HEK293 (cell line): ENCODE data around the gene TAS2R40.

Experiments
- CTCF ChIA-PET: fragments of 350-600 bp; formaldehyde crosslinking; extraction: SDS; loops from one replicate; lab custom pipeline; 2021; ENCODE audit warnings: antibody characterized with exemption; lab: Yijun Ruan, JAX
- POLR2A ChIA-PET: fragments of 300-600 bp; formaldehyde crosslinking; extraction: SDS; loops from one replicate; lab custom pipeline; 2020; ENCODE audit warnings: antibody characterized with exemption, inconsistent platforms; lab: Yijun Ruan, JAX
- H3K27ac ChIP-seq: fragments of 200-500 bp; sonication (Bioruptor generic); 2 replicates; pipeline ENCODE4 v1.5.1; 2014; ENCODE audit warnings: low read depth, low read length, control low read depth, inconsistent platforms; ENCODE audit errors: extremely low read depth
- H3K36me3 ChIP-seq, 2 experiments: fragments of 200-500 bp in 1 of 2; sonication (Bioruptor generic) in 1 of 2; 1 replicate in 1 of 2; 2 replicates in 1 of 2; pipeline ENCODE4 v1.5.1; 2014 to 2017; ENCODE audit warnings: inconsistent platforms in 2 of 2, low read length in 2 of 2; ENCODE audit not compliant: control insufficient read depth in 2 of 2, insufficient read depth in 1 of 2
- H3K4me1 ChIP-seq: fragments of 200-500 bp; sonication (Bioruptor generic); 2 replicates; pipeline ENCODE4 v1.5.1; 2014; ENCODE audit warnings: mild to moderate bottlenecking, low read length, inconsistent platforms; ENCODE audit not compliant: control insufficient read depth, insufficient read depth
- H3K4me3 ChIP-seq: 2 replicates; pipeline ENCODE4 v1.5.1; 2011; ENCODE audit warnings: low read depth, mild to moderate bottlenecking, control low read depth, low read length, moderate library complexity
- H3K9me3 ChIP-seq: fragments of 200-500 bp; sonication (Bioruptor generic); 2 replicates; pipeline ENCODE4 v1.5.1; 2014; ENCODE audit warnings: low read depth, low read length, inconsistent platforms; ENCODE audit not compliant: control insufficient read depth, insufficient read depth
- GLIS2 ChIP-seq: fragments of 450-650 bp; formaldehyde crosslinking; IDR thresholded peaks from 2 replicates; pipeline ENCODE4 v1.5.1; 2016; ENCODE audit warnings: missing biosample characterization, missing genetic modification characterization
- HOXC10 ChIP-seq: sonication (generic); formaldehyde crosslinking; IDR thresholded peaks from 2 replicates; pipeline ENCODE4 v1.8.1; 2023; ENCODE audit warnings: mild to moderate bottlenecking, missing genetic modification reagents
- KLF16 ChIP-seq: fragments of 450-650 bp; formaldehyde crosslinking; IDR thresholded peaks from 2 replicates; pipeline ENCODE4 v1.5.1; 2017; ENCODE audit warnings: missing biosample characterization, missing genetic modification characterization
- KLF8 ChIP-seq: fragments of 450-650 bp; formaldehyde crosslinking; IDR thresholded peaks from 2 replicates; pipeline ENCODE4 v1.5.1; 2016; ENCODE audit warnings: missing biosample characterization, missing genetic modification characterization
- REST ChIP-seq: fragments of 450-650 bp; formaldehyde crosslinking; IDR thresholded peaks from 2 replicates; pipeline ENCODE4 v1.5.1; 2016; ENCODE audit warnings: missing biosample characterization, missing genetic modification characterization
- SCRT1 ChIP-seq: fragments of 450-650 bp; formaldehyde crosslinking; IDR thresholded peaks from 2 replicates; pipeline ENCODE4 v1.5.1; 2016; ENCODE audit warnings: missing biosample characterization, missing genetic modification characterization, borderline replicate concordance
- ZFP37 ChIP-seq: fragments of 450-650 bp; formaldehyde crosslinking; IDR thresholded peaks from 2 replicates; pipeline ENCODE4 v1.5.1; 2016; ENCODE audit warnings: missing biosample characterization, missing genetic modification characterization
- ZNF138 ChIP-seq: fragments of 450-650 bp; formaldehyde crosslinking; IDR thresholded peaks from 2 replicates; pipeline ENCODE4 v1.5.1; 2016; ENCODE audit warnings: missing biosample characterization, missing genetic modification characterization, borderline replicate concordance
- ZNF184 ChIP-seq: fragments of 450-650 bp; IDR thresholded peaks from 2 replicates; pipeline ENCODE4 v1.5.1; 2018; ENCODE audit warnings: missing biosample characterization, mild to moderate bottlenecking, missing genetic modification characterization
- ZNF266 ChIP-seq: fragments of 450-650 bp; formaldehyde crosslinking; IDR thresholded peaks from 2 replicates; pipeline ENCODE4 v1.5.1; 2016; ENCODE audit warnings: missing biosample characterization, missing genetic modification characterization, low read depth
- ZNF341 ChIP-seq: fragments of 450-650 bp; formaldehyde crosslinking; IDR thresholded peaks from 2 replicates; pipeline ENCODE4; 2016; ENCODE audit warnings: low read depth, missing biosample characterization, missing genetic modification characterization
- ZNF354C ChIP-seq: fragments of 450-650 bp; formaldehyde crosslinking; IDR thresholded peaks from 2 replicates; pipeline ENCODE4 v1.5.1; 2016; ENCODE audit warnings: missing biosample characterization, missing genetic modification characterization, low read depth, borderline replicate concordance
- ZNF404 ChIP-seq: fragments of 450-650 bp; formaldehyde crosslinking; IDR thresholded peaks from 2 replicates; pipeline ENCODE4 v1.5.1; 2017; ENCODE audit warnings: missing biosample characterization, missing genetic modification characterization
- ZNF416 ChIP-seq: fragments of 450-650 bp; formaldehyde crosslinking; IDR thresholded peaks from 2 replicates; pipeline ENCODE4 v1.5.1; 2016; ENCODE audit warnings: missing biosample characterization, missing genetic modification characterization
- ZNF549 ChIP-seq: fragments of 450-650 bp; IDR thresholded peaks from 2 replicates; pipeline ENCODE4 v1.5.1; 2018; ENCODE audit warnings: missing biosample characterization, missing genetic modification characterization, mild to moderate bottlenecking, inconsistent platforms, moderate library complexity
- ZNF580 ChIP-seq: fragments of 450-650 bp; formaldehyde crosslinking; IDR thresholded peaks from 2 replicates; pipeline ENCODE4 v1.5.1; 2016; ENCODE audit warnings: missing biosample characterization, missing genetic modification characterization
- ZNF664 ChIP-seq: fragments of 450-650 bp; formaldehyde crosslinking; IDR thresholded peaks from 2 replicates; pipeline ENCODE4 v1.5.1; 2016; ENCODE audit warnings: missing biosample characterization, missing genetic modification characterization
- ZNF701 ChIP-seq: fragments of 450-650 bp; formaldehyde crosslinking; IDR thresholded peaks from 2 replicates; pipeline ENCODE4 v1.5.1; 2016; ENCODE audit warnings: missing biosample characterization, missing genetic modification characterization
- ZNF747 ChIP-seq: fragments of 450-650 bp; formaldehyde crosslinking; IDR thresholded peaks from 2 replicates; pipeline ENCODE4 v1.5.1; 2016; ENCODE audit warnings: missing biosample characterization, missing genetic modification characterization
- ZNF830 ChIP-seq: fragments of 450-650 bp; IDR thresholded peaks from 2 replicates; pipeline ENCODE4 v1.5.0; 2018; ENCODE audit warnings: missing biosample characterization, missing genetic modification characterization, low read depth, mild to moderate bottlenecking, moderate library complexity
- ZNF837 ChIP-seq: fragments of 450-650 bp; formaldehyde crosslinking; IDR thresholded peaks from 2 replicates; pipeline ENCODE4 v1.5.1; 2016; ENCODE audit warnings: missing biosample characterization, missing genetic modification characterization

Gene TAS2R40

DNA sequence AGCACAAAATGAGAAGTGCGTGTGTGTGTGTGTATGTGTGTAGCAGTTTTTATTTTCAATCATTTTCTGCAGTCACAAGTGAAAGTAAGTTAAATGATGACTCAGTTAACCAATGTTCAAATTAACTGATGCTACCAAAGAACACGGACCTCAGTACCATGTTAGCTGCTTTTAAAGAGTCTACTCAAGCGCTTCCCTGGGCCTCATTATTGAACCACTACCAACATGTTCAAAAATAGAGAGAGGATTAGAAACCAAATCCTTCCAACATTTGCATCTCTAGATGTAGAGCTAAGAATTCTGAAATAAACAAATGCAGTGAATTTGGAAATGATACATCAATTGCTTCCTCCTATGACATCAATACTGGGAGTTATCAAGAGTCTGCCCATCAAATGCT, 38.8 kb upstream of the TAS2R40 start, which contains the start of gene TAS2R39 (continued):
- TF ChIP-seq ZFP37 (tag by site-specific recombination) (no peak), ZNF138 (tag by site-specific recombination) (no peak)

GRCh38 chr7:143185551-143185950, 36.3 kb upstream of the TAS2R40 start:
- TF ChIP-seq ZNF404 (tag by site-specific recombination) (no peak), ZNF354C (no peak), ZNF837 (tag by site-specific recombination) (no peak), ZNF266 (tag by site-specific recombination) (no peak), KLF8 (tag by site-specific recombination) (no peak), KLF16 (tag by site-specific recombination) (no peak), SCRT1 (no peak)
- H3K4me3 ChIP-seq: no peak overlapping the region
- no peaks in the 10 kb centered on the region for H3K36me3 ChIP-seq
- H3K4me1 ChIP-seq: no peaks in the 10 kb centered on the region
- H3K9me3 ChIP-seq: no peaks in the 10 kb centered on the region
- POLR2A ChIA-PET: no interaction called here
- H3K27ac ChIP-seq: no peak overlapping the region
- CTCF ChIA-PET: interaction anchor here (0.7 kb wide), 1 partner anchor 183 kb away, joined by 3 read pairs; no protein-coding TSS in a partner anchor

- Histone ChIP-seq H3K4me3 (no peak overlapping the region), H3K27ac (no peak overlapping the region), H3K9me3 (no peaks in the 10 kb centered on the region), H3K4me1 (no peaks in the 10 kb centered on the region), H3K36me3 (no peaks in the 10 kb centered on the region)
- CTCF ChIA-PET: interaction anchor here (1.2 kb wide), 1 partner anchor 26 kb away, joined by 4 read pairs; no protein-coding TSS in a partner anchor
- POLR2A ChIA-PET: no interaction called here
- TF ChIP-seq ZNF184 (tag by site-specific recombination) (no peak), ZNF416 (tag by site-specific recombination) (no peak), ZNF664 (tag by site-specific recombination) (no peak), ZNF830 (no peak), ZNF341 (tag by site-specific recombination) (no peak), ZNF549 (tag by site-specific recombination) (no peak)
These were observed 32.8 kb upstream of the TAS2R40 start for GRCh38 chr7:143188994-143189393.

DNA sequence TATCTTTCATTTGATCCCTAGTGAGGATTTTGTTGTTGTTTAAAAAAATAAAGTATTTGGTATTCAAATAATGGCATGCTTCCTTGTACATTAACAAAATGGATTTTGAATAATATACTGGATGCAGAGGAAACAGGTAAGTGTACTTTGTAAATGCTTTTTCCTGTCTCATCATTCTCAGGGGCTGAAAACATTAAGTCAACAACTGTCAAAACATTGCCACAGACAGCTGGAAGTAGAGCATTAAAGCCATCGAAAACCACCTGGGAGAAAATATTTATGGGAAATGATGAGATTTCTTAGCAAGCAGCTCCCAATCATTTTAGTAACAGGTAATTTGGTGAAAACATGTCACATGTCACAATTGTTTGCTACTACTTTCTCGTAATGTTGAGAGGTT, 28.0 kb upstream of the TAS2R40 start:
- Histone ChIP-seq H3K4me1 (no peaks in the 10 kb centered on the region), H3K9me3 (no peaks in the 10 kb centered on the region), H3K27ac (no peak overlapping the region), H3K4me3 (no peak overlapping the region), H3K36me3 (no peaks in the 10 kb centered on the region)
- POLR2A ChIA-PET: no interaction called here
- CTCF ChIA-PET: no interaction called here
- TF ChIP-seq HOXC10 (CRISPR knock-in tag): no peak
- TF ChIP-seq REST (tag by site-specific recombination): no peak
- TF ChIP-seq ZNF701: no peak
- no peak for TF ChIP-seq GLIS2
- TF ChIP-seq ZNF747: no peak
- no peak for TF ChIP-seq ZNF580 (tag by site-specific recombination)
